GM12878 (cell line): ENCODE measurements around the gene ST8SIA3. TPM values are rescaled to one million over a fixed set of nuclear protein-coding genes. Genes with fewer than 3 reads are reported as not detected.

Experiments used
- ATAC-seq: fragments of 200-7000 bp; cut with Tn5 transposase; 3 replicates; pipeline ENCODE4 v1.9.1; 2020; ENCODE audit warnings: mild to moderate bottlenecking, moderate library complexity
- BruUV-seq: library from RNA; stranded (reverse); fragments of 400-500 nt; replicated peaks from 2 replicates; lab custom pipeline; 2021; lab: Mats Ljungman, UMichigan
- CTCF ChIA-PET: fragments of 300-600 bp; sonication (Branson Sonifier 250); formaldehyde crosslinking; extraction: SDS; loops from one replicate; lab custom pipeline; 2021; ENCODE audit warnings: inconsistent platforms; lab: Yijun Ruan, JAX
- POLR2A ChIA-PET: fragments of 350-600 bp; formaldehyde crosslinking; extraction: SDS; loops from one replicate; lab custom pipeline; 2021; ENCODE audit warnings: inconsistent platforms; lab: Charles Lee
- RAD21 ChIA-PET: fragments of 300-600 bp; sonication (Branson Sonifier 250); formaldehyde crosslinking; loops from one replicate; lab custom pipeline; 2023; ENCODE audit warnings: antibody characterized with exemption; ENCODE audit not compliant: unreplicated experiment; lab: Charles Lee
- SMC1A ChIA-PET: fragments of 300-600 bp; sonication (Branson Sonifier 250); formaldehyde crosslinking; loops from one replicate; lab custom pipeline; 2023; ENCODE audit not compliant: unreplicated experiment, uncharacterized antibody; lab: Charles Lee
- DNase-seq: peaks from one replicate; pipeline ENCODE4 v3.0.0-alpha.2; 2011; ENCODE audit warnings: low read depth, low spot score
- FAIRE-seq: peaks from 3 replicates; lab custom pipeline; 2011; peaks lifted over from hg19 to GRCh38; lab: Jason Lieb, UNC
- H2AFZ ChIP-seq: 2 replicates; pipeline ENCODE4 v1.6.0; 2011; ENCODE audit warnings: low read depth, low read length, control low read depth; ENCODE audit not compliant: control insufficient read depth
- H3K27ac ChIP-seq: 2 replicates; pipeline ENCODE4 v1.5.1; 2011; ENCODE audit warnings: control low read depth; ENCODE audit not compliant: control insufficient read depth, insufficient read depth
- H3K27me3 ChIP-seq, 2 experiments: replicated peaks in 1 of 2; 2 replicates each; pipeline versions ENCODE4 v1.6.0 to v1.6.1; 2011; ENCODE audit warnings: low read length in 1 of 2; ENCODE audit not compliant: control insufficient read depth in 2 of 2, insufficient read depth in 2 of 2
- H3K36me3 ChIP-seq, 2 experiments: 2 replicates each; pipeline ENCODE4 v1.5.1; 2011; ENCODE audit warnings: low read length in 1 of 2; ENCODE audit not compliant: control insufficient read depth in 2 of 2, insufficient read depth in 2 of 2
- H3K4me1 ChIP-seq: 2 replicates; pipeline ENCODE4 v1.6.1; 2011; ENCODE audit warnings: mild to moderate bottlenecking, low read length, moderate library complexity, mixed read lengths; ENCODE audit not compliant: control insufficient read depth, insufficient read depth
- H3K4me2 ChIP-seq: 2 replicates; pipeline ENCODE4 v1.6.0; 2011; ENCODE audit warnings: control low read depth; ENCODE audit not compliant: control insufficient read depth, insufficient read depth
- H3K4me3 ChIP-seq: fragments of 200-600 bp; sonication (generic); 2 replicates; pipeline ENCODE4 v1.5.1; 2016
- H3K79me2 ChIP-seq: 2 replicates; pipeline ENCODE4 v1.6.0; 2011; ENCODE audit warnings: low read length; ENCODE audit not compliant: control insufficient read depth, insufficient read depth
- H3K9ac ChIP-seq: 2 replicates; pipeline ENCODE4 v1.8.0; 2011; ENCODE audit warnings: low read length, control low read depth, mixed read lengths; ENCODE audit not compliant: control insufficient read depth, insufficient read depth
- H3K9me3 ChIP-seq: replicated peaks from 3 replicates; pipeline ENCODE4 v1.5.1; 2011; ENCODE audit warnings: mild to moderate bottlenecking, low read length; ENCODE audit not compliant: control insufficient read depth, insufficient read depth
- H4K20me1 ChIP-seq: 2 replicates; pipeline ENCODE4 v1.6.0; 2011; ENCODE audit not compliant: control insufficient read depth, insufficient read depth
- CREB1 ChIP-seq: IDR thresholded peaks from 2 replicates; pipeline ENCODE4 v1.6.1; 2012; ENCODE audit warnings: low read depth, mild to moderate bottlenecking, inconsistent platforms
- EGR1 ChIP-seq, 2 experiments: IDR thresholded peaks; 1 replicate in 1 of 2; 2 replicates in 1 of 2; pipeline ENCODE4 v1.6.1; 2011 to 2012; ENCODE audit warnings: low read depth in 2 of 2, low read length in 2 of 2, borderline replicate concordance in 1 of 2, mild to moderate bottlenecking in 1 of 2, moderate library complexity in 1 of 2
- ETV6 ChIP-seq, 2 experiments: fragments of 450-650 bp in 1 of 2; IDR thresholded peaks in 1 of 2; conservative IDR thresholded peaks in 1 of 2; 2 replicates each; pipeline ENCODE4 v1.6.1; 2014; ENCODE audit warnings: antibody characterized with exemption in 1 of 2, borderline replicate concordance in 1 of 2, low read depth in 1 of 2, mild to moderate bottlenecking in 1 of 2, moderate library complexity in 1 of 2
- JUND ChIP-seq: IDR thresholded peaks from 2 replicates; pipeline ENCODE4 v1.6.1; 2012; ENCODE audit warnings: low read depth, mild to moderate bottlenecking, low read length, improper control_type of control experiment, moderate library complexity
- PAX5 ChIP-seq: IDR thresholded peaks from 2 replicates; pipeline ENCODE4 v1.6.1; 2011; ENCODE audit warnings: low read depth, low read length, borderline replicate concordance
- RBBP5 ChIP-seq: fragments of 200-600 bp; sonication (generic); conservative IDR thresholded peaks from 2 replicates; pipeline ENCODE4 v1.6.1; 2016
- RCOR1 ChIP-seq: conservative IDR thresholded peaks from 2 replicates; pipeline ENCODE4 v1.6.1; 2012; ENCODE audit warnings: low read depth, low read length, improper control_type of control experiment
- STAT1 ChIP-seq: fragments of 450-650 bp; conservative IDR thresholded peaks from 2 replicates; pipeline ENCODE4 v1.6.1; 2014; ENCODE audit warnings: antibody characterized with exemption, mild to moderate bottlenecking
- TARDBP ChIP-seq: IDR thresholded peaks from 2 replicates; pipeline ENCODE4 v1.6.1; 2016; ENCODE audit warnings: borderline replicate concordance
- TCF7 ChIP-seq: IDR thresholded peaks from 2 replicates; pipeline ENCODE4 v1.6.1; 2014; ENCODE audit warnings: antibody characterized with exemption, borderline replicate concordance
- ZNF217 ChIP-seq: fragments of 450-650 bp; IDR thresholded peaks from 2 replicates; pipeline ENCODE4 v1.6.1; 2017; ENCODE audit warnings: antibody characterized with exemption, mild to moderate bottlenecking
- WGBS: methylation state at CpG from one replicate; pipeline ENCODE4 v1.1.6; 2016; ENCODE audit warnings: low lambda C conversion rate; ENCODE audit not compliant: insufficient replicate concordance, insufficient coverage; ENCODE audit errors: missing lambda C conversion rate; 5-methylcytosine and 5-hydroxymethylcytosine counted together
- in situ Hi-C: fragments of 300-500 bp; cut with MboI; formaldehyde crosslinking; loops from 9 replicates; pipeline ENCODE4 v1.14.3; 2018; ENCODE audit warnings: mixed read lengths
- intact Hi-C: fragments of 100-400 bp; cut with micrococcal nuclease; formaldehyde crosslinking; loops from one replicate; pipeline ENCODE4 v1.14.2; 2022; ENCODE audit not compliant: unreplicated experiment
- polyA plus RNA-seq, 11 experiments: library from polyadenylated mRNA; depleted of rRNA in 4 of 11; unstranded in 6 of 11; stranded (reverse) in 5 of 11; fragments of >200 nt; fragmentation: Nextera tagmentation in 4 of 11; fragmentation: Illumina TruSeq in 1 of 11; extraction: Ambion mirVana in 4 of 11; extraction: Trizol in 1 of 11; gene quantifications; 1 replicate in 1 of 11; 2 replicates in 10 of 11; pipeline versions ENCODE4 v1.2.1 to v1.2.3, GENCODE V29; 2011 to 2016; ENCODE audit warnings: inconsistent platforms in 2 of 11, missing spikeins in 2 of 11, low read depth in 1 of 11
- total RNA-seq, 4 experiments: library from RNA; depleted of rRNA in 3 of 4; stranded (reverse); fragments of >200 nt in 3 of 4; fragmentation: Illumina TruSeq in 1 of 4; extraction: Trizol in 1 of 4; gene quantifications; 2 replicates each; pipeline versions ENCODE4 v1.2.1 to v1.2.3, GENCODE V29; 2013 to 2021
- TF ChIP-seq, protein P1 (sequence below): IDR thresholded peaks from 2 replicates; pipeline ENCODE4 v1.6.1; 2011; ENCODE audit warnings: low read depth, low read length, improper control_type of control experiment, borderline replicate concordance
- TF ChIP-seq, protein P2 (sequence below): fragments of 450-650 bp; IDR thresholded peaks from 2 replicates; pipeline ENCODE4 v1.6.1; 2018; ENCODE audit warnings: borderline replicate concordance, mild to moderate bottlenecking; ENCODE audit not compliant: partially characterized antibody

Gene ST8SIA3
- total and polyA plus RNA-seq, 10 of the 15 experiments (the other 5 are each of a cell fraction or from before 2014, with no cell fraction given), result under 0.01 TPM; not detected in 9

DNA sequence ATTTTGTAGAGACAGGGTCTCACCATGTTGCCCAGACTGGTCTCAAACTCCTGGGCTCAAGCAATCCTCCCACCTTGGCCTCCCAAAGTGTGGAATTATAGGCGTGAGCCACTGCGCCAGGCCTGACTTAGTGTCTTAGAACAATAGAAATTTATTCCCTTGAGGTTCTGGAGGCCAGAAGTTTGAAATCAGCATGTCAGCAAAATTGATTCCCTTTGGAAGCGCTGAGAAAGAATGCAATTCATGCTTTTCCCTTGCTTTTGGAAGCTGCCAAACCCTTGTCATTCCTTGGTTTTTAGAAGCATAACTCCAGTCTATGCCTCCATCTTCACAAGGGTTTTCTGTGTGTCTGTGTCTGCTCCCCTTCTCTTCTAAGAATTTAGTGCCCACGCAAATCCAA lies 20.7 kb downstream of the ST8SIA3 start (continued):
- TF ChIP-seq, protein P1, sequence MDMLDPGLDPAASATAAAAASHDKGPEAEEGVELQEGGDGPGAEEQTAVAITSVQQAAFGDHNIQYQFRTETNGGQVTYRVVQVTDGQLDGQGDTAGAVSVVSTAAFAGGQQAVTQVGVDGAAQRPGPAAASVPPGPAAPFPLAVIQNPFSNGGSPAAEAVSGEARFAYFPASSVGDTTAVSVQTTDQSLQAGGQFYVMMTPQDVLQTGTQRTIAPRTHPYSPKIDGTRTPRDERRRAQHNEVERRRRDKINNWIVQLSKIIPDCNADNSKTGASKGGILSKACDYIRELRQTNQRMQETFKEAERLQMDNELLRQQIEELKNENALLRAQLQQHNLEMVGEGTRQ, result no peak

DNA sequence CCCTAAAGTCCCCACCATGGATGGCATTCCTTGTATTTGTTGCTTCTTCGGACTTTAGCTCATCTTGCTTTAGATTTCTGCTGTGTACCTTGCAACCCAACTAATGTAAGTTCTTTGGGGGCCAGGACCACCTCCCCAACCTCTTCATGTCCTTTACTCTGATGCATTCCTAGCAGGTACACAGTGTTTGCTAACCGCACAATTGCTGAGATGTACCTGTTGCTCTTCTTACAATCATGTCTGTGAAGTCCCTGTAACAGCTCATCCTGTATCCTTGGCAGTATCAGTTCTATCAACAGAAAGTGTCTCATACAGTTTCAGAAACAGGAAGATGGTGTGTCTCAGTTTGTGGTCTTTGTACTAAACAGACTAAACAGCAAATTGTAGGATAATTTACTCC lies 24.1 kb downstream of the ST8SIA3 start:
- BruUV-seq, result no TSS peak
- POLR2A ChIA-PET, result no interaction called here
- TF ChIP-seq ZNF217, result no peak
- Histone ChIP-seq H3K4me3 (no peak overlapping the region), H2AFZ (no peak overlapping the region), H3K27me3 (no peaks in the 10 kb centered on the region), H3K9ac (no peak overlapping the region), H3K9me3 (no peaks in the 10 kb centered on the region), H3K36me3 (no peaks in the 10 kb centered on the region), H3K4me2 (no peak overlapping the region), H3K79me2 (no peaks in the 10 kb centered on the region), H3K4me1 (no peaks in the 10 kb centered on the region), H3K27ac (no peak overlapping the region), H4K20me1 (no peaks in the 10 kb centered on the region)
- ATAC-seq (no peak), FAIRE-seq (no peak), DNase-seq (no peak)
- CTCF ChIA-PET, result interaction anchor here (0.6 kb wide), 1 partner anchor 65 kb away, joined by 3 read pairs; no protein-coding TSS in a partner anchor
- WGBS, result 69% methylated on average over 2 of the region's 2 CpGs
- intact Hi-C loops (no loop called here), in situ Hi-C loops (no loop called here)
- SMC1A ChIA-PET, result interaction anchor here (1.4 kb wide), 1 partner anchor 11 kb away, joined by 3 read pairs; no protein-coding TSS in a partner anchor
- RAD21 ChIA-PET, result no interaction called here

DNA sequence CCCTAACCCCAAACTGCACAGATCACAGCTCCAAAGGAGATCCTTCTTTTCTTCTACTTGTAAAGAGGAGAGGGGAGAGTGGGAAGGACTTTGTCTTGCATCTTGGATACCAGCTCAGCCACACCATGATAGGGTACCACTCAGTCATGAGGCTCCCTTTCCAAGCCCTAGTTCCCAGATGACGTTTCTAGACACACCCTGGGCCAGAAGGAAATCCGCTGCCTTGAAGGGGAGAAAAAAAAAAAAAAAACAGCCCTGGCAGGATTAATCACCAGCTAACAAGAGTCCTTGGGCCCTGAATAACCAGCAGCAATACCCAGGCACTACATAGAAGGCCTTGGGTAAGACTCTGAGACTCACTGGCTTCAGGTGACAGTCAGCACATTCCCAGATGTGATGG lies 36.9 kb downstream of the ST8SIA3 start:
- no CpG with 5 or more reads among the region's 2 CpGs for WGBS
- Histone ChIP-seq H3K79me2 (no peaks in the 10 kb centered on the region), H3K4me2 (no peak overlapping the region), H3K9me3 (no peaks in the 10 kb centered on the region), H3K9ac (no peak overlapping the region), H3K4me3 (no peak overlapping the region), H3K4me1 (no peaks in the 10 kb centered on the region), H3K36me3 (no peaks in the 10 kb centered on the region), H3K27me3 (no peaks in the 10 kb centered on the region; a peak in 2 of 4 replicates), H2AFZ (no peak overlapping the region), H4K20me1 (no peaks in the 10 kb centered on the region; the same call in 1 of the 2 replicates), H3K27ac (no peak overlapping the region)
- ChIA-PET POLR2A (interaction anchor here (0.6 kb wide), 1 partner anchor 71 kb away, joined by 4 read pairs; no protein-coding TSS in a partner anchor), CTCF (no interaction called here), SMC1A (interaction anchor here (0.6 to 0.7 kb wide), 2 partner anchors 118 to 1683 kb away, joined by 4 read pairs; no protein-coding TSS in a partner anchor), RAD21 (no interaction called here)
- ATAC-seq (no peak), FAIRE-seq (no peak), DNase-seq (no peak)
- BruUV-seq, result no TSS peak
- in situ Hi-C loops (no loop called here), intact Hi-C loops (no loop called here)
- TF ChIP-seq STAT1 (no peak), TCF7 (no peak), TARDBP (no peak), RBBP5 (no peak), CREB1 (no peak), PAX5 (no peak), ETV6 (conservative IDR thresholded peaks at IDR 0.05 in 1 of 2, IDR thresholded peaks at IDR 0.05 in 1 of 2; ENCODE audit: borderline replicate concordance in 1 of 2, low read depth in 1 of 2) (no peak), JUND (no peak), EGR1 (IDR thresholded peaks at IDR 0.05; ENCODE audit: borderline replicate concordance in 1 of 2, low read depth in 2 of 2, low read length in 2 of 2) (no peak), RCOR1 (no peak)
- TF ChIP-seq, protein P2, sequence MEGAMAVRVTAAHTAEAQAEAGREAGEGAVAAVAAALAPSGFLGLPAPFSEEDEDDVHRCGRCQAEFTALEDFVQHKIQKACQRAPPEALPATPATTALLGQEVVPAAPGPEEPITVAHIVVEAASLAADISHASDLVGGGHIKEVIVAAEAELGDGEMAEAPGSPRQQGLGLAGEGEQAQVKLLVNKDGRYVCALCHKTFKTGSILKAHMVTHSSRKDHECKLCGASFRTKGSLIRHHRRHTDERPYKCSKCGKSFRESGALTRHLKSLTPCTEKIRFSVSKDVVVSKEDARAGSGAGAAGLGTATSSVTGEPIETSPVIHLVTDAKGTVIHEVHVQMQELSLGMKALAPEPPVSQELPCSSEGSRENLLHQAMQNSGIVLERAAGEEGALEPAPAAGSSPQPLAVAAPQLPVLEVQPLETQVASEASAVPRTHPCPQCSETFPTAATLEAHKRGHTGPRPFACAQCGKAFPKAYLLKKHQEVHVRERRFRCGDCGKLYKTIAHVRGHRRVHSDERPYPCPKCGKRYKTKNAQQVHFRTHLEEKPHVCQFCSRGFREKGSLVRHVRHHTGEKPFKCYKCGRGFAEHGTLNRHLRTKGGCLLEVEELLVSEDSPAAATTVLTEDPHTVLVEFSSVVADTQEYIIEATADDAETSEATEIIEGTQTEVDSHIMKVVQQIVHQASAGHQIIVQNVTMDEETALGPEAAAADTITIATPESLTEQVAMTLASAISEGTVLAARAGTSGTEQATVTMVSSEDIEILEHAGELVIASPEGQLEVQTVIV, result no peak
